ENCODE data around the gene DAZL.

- TF ChIP-seq CTCF (tag by site-specific recombination; IDR thresholded peaks at IDR 0.05) (no peak), PRDM4 (tag by site-specific recombination; IDR thresholded peaks at IDR 0.05) (no peak)
Observed at GRCh38 chr3:16536996-16537395, 68.2 kb downstream of the DAZL start.

Measured in HEK293 (cell line).